Activated T-helper 1 cell treated with Interleukin-2 at 50 U/mL for 16 hours (primary cell): ENCODE data around the gene SCN5A.

Source experiments
- DNase-seq: peaks from one replicate; pipeline ENCODE4 v3.0.0-alpha.2; 2020; ENCODE audit warnings: low read depth

Gene SCN5A

DNA sequence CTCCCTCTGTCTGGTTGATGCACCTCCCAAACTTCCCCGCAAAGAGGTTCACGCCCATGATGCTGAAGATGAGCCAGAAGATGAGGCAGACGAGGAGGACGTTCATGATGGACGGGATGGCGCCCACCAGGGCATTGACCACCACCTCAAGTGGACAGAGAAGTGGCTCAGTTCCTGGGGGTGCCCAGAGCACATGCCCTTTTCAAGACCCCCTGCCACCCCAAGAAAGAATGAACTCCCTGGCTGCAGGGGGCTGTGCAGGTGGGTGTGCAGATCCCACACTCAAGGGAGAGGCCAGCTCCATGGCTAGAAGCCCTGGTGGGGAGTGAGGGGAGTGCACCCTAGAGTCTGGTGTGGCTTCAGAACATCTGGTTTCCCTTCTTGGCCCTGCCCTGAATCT is 89.2 kb downstream of the SCN5A start:
- DNase-seq = no peak

DNA sequence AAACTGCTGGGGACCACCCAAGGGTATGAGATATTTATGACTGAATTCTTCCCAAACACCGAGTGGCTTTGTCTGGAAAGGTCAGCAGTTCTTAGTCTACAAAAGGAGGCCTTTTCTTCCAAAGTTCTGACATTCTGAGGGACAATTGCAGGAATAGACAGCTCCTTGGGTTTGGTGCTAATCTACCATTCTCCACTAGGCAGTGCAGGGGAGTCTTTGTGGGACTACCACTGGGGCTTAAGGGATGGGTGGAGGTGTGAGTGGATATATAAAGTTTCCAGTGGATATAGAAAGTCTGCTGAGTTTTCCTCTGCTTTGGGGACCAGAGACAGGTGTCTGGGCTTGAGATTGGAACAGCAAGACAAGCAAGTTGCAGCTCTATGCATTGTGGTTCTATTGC is 90.6 kb downstream of the SCN5A start:
- no peak for DNase-seq

DNA sequence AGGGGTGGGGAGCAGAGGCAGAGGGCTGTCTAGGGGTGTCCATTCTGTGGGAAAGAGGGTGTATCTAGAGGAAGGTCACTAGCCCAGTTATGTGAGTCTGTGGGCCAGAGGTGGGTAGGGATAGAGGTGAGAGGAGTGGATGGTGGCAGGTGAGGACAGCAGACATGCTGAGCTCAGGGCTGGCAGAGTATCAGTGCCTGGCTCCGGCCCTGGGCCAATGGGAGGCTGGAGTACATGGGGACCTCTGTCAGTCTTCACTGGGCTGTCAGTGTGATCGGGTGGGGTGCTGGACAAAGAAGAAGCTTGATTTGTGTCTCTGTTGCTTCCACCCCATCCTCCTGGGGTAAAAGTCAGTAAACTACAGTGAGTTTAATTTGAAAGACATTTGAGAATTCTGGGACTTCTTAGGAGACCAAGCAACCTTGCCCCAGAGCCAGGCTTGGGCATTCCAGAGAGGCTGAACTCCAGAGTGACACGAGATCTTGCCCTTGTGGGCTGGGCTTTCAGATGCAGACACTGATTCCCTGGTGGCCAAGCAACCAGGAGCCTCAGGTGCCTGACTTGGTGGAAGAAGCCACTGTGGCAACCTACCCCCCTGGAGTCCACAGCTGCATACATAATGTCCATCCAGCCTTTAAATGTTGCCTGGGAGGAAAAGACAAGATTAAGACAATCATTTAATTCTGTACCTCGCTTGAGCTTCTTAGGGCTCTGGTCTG is 92.7 kb downstream of the SCN5A start:
- DNase-seq = no peak

- no peak for DNase-seq
These were observed 93.6 kb downstream of the SCN5A start for GRCh38 chr3:38555926-38556325.

DNA sequence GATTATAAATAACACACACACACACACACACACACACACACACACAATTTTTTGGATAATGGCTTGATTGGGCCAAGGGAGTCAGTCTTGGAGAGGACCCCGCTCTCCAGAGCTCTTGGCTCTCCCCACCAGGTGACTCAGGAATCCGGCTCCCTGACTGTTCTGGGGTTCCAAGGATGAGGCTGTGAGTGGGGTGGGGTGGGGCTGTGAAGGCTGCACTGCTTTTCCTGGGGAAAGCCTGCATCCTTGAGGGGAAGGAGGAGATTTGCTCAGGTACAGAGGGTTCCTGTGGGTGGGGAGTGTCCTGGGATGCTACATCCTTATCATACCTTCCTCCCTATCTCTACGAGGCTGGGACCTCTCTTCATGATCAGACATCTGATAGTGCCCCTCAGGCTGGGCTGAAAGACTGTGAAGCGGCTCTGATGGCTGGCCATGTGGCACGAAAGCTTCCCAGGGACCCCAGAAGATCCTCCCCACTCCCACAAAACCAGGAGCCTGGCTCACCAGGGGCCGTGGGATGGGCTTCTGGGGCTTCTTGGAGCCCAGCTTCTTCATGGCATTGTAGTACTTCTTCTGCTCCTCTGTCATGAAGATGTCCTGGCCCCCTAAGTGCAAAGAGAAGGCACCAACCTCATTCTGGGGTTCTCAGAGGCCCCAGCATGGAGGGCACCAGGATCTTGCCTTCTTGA is 94.2 kb downstream of the SCN5A start:
- DNase-seq = no peak

DNA sequence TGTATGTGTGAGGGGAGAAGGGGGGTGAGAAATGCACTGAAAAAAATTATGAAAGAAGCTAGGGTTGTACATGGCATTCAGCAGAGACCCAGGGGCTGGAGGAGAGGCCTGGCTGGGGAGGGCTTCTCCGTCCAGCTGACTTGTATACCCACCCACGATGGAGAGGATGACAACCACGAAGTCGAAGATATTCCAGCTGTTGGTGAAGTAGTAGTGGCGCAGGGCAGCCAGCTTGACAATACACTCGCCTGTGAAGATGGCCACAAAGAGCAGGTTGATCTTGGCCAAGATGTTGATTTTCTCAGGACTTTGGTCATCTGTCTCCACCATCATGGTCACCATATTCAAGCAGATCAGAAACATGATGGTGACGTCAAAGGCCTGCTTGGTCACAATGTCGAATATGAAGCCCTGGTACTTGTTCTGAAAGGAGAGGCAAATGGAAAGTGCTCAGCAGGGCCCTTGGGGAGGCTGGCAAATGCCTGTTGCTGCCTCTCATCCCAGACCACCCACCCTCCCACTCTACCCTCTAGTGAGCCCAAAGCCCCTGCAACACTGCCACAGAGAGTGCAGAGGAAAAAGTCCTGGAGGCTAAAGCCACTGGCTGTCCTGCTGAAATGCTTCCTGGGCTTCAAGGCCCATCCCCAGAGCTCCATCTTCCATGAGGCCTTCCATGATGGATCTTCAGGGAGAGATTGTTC is 95.2 kb downstream of the SCN5A start:
- no peak for DNase-seq

GRCh38 chr3:38553071-38553470 is 96.4 kb downstream of the SCN5A start:
- no peak for DNase-seq

- DNase-seq = no peak
These were observed 97.1 kb downstream of the SCN5A start for GRCh38 chr3:38552364-38552763.

DNA sequence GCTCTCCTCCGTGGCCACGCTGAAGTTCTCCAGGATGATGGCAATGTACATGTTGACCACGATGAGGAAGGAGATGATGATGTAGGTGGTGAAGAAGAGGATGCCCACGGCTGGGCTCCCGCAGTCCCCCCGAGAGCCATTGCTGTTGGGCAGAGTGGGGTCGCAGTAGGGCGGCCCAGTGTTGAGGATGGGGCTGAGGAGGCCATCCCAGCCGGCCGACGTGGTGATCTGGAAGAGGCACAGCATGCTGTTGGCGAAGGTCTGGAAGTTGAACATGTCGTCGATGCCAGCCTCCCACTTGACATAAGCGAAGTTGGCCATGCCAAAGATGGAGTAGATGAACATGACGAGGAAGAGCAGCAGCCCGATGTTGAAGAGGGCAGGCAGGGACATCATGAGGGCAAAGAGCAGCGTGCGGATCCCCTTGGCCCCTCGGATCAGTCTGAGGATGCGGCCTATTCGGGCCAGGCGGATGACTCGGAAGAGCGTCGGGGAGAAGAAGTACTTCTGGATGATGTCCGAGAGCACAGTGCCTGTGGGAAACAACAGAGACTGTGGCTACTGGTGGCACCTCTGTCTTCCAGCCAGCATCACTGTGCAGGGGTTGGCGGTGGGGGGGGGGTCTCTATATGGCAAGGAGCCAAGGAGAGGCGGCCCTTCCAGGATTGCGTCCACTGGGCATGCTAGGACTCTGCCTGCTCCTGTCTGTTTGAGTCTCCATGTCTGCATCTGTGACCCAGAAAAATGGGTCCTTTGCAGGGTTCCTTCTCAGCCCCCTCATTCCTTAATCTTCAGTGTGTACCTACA is 98.3 kb downstream of the SCN5A start:
- no peak for DNase-seq

GRCh38 chr3:38549957-38550840 is 99.3 kb downstream of the SCN5A start:
- DNase-seq = no peak

- DNase-seq = no peak
These were observed 100.0 kb downstream of the SCN5A start for GRCh38 chr3:38549486-38549885.

DNA sequence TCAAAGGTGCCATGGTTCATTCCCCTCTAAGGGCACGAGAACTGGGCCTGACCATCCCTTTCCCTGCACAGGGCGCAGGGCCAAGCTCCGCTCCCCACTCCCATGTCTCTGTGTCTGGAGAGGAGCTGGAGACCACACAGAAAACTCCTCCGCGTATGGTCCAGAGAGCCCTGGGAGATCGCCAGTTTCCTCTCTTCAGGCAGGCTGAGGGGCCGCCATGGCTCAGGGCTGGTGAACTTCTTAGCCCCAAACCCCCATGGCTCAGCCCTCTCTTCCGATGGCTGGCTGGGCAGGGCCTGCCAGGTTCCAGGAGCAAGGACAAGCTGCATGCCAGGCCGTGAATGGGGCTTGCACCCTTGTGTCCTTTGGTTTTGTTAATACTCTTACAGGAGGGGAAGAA is 100.4 kb downstream of the SCN5A start:
- no peak for DNase-seq

GRCh38 chr3:38548154-38548931 is 101.1 kb downstream of the SCN5A start:
- DNase-seq = no peak

DNA sequence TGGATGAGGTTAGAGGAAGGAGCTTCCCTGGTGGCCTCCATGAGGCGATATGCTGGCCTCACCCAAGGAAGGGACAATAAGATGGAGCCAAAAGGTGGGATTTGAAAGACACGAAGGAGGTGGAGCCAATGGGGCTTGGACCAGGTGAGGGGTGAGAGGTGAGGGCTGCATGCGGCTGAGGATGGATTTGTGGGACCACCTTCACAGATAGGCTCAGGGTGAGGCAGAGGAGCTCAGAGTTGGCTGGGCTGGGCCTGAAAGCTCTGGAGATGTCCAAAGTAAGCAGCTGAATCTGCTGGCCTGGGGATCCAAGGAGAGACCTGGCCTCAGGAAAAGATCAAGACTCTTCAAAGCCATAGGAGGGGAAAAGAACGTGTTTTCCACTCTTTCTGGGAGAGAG is 103.5 kb downstream of the SCN5A start:
- no peak for DNase-seq

DNA sequence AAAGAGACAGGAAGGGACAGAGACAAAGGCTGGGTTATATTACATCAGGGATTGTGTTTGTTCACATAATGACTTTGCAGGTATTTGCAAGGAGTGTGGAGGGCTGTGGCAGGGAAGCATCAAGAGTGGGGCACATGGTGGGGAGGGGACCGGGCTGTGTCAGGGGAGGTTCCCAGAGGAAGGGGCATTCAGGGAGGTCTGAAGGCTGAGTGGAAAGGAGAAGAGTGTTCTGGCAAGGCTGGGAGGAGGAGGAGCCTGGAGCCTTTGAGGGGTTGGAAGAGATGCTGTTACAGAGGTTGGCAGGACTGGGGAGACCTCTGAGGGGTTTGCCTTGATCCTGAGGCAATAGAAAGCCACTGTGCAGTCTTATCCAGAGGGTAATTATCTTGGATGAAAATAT is 103.9 kb downstream of the SCN5A start:
- no peak for DNase-seq

DNA sequence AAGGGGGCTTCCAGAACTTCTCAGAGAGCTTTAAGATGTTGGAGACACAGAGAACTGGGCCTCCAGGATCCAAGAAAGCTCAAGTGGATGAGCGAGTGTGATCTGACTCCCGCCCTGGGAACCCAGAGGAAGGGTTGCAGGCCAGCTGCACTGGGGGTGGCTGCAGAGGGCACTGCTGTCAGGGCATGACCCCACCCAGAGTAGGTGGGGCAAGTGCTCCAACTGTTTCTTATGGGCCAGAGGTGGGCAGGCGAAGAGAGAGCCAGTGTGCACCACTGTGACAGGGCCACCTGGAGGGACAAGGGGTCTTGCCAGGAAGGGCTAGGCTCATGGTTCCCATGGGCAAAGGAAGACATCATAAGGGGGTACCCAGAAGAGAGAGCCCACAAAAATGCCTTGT is 104.6 kb downstream of the SCN5A start:
- no peak for DNase-seq

GRCh38 chr3:38543586-38543985 is 105.9 kb downstream of the SCN5A start:
- DNase-seq = no peak

GRCh38 chr3:38542401-38543298 is 106.8 kb downstream of the SCN5A start:
- DNase-seq = no peak

- DNase-seq = no peak
These were observed 107.7 kb downstream of the SCN5A start for GRCh38 chr3:38541806-38542205.
